ENCODE results near the gene CLNK.
A peak's percentile ranks its signal among the peaks of the same experiment; 100 is the strongest.

The CLNK gene

GRCh38 chr4:10527438-10527837, 157.1 kb downstream of the CLNK start:
- Histone ChIP-seq H3K27ac (no peak overlapping the region), H3K4me1 (peaks cover 0 to 9% (median 0%) of the 10 kb centered on the region in 4 donors), H3K27me3 (no peaks in the 10 kb centered on the region), H3K36me3 (no peaks in the 10 kb centered on the region), H3K9me3 (no peaks in the 10 kb centered on the region), H3K4me3 (no peak overlapping the region)
- no peak for DNase-seq
- no peak for TF ChIP-seq CTCF (IDR thresholded peaks at IDR 0.05)
- intact Hi-C loops (cut with DNase I; ENCODE audit: low total_unique reads), result no loop called here

GRCh38 chr4:10526429-10527222, 157.9 kb downstream of the CLNK start:
- Histone ChIP-seq H3K4me1 (peaks cover 0 to 9% (median 0%) of the 10 kb centered on the region in 4 donors), H3K27ac (no peak overlapping the region), H3K9me3 (no peaks in the 10 kb centered on the region), H3K4me3 (no peak overlapping the region), H3K27me3 (no peaks in the 10 kb centered on the region), H3K36me3 (no peaks in the 10 kb centered on the region)
- DNase-seq, result no peak
- TF ChIP-seq CTCF (IDR thresholded peaks at IDR 0.05), result no peak
- intact Hi-C loops (cut with DNase I; ENCODE audit: low total_unique reads), result no loop called here

GRCh38 chr4:10524196-10524833, 160.3 kb downstream of the CLNK start:
- no peak for TF ChIP-seq CTCF (IDR thresholded peaks at IDR 0.05)
- DNase-seq, result peak in 1 of 2 donors; percentile 57
- no peaks in the 10 kb centered on the region for H3K4me1 ChIP-seq
- H3K9me3 ChIP-seq, result no peaks in the 10 kb centered on the region
- intact Hi-C loops (cut with DNase I; ENCODE audit: low total_unique reads), result no loop called here
- no peaks in the 10 kb centered on the region for H3K27me3 ChIP-seq
- no peak overlapping the region for H3K27ac ChIP-seq
- H3K36me3 ChIP-seq, result no peaks in the 10 kb centered on the region
- H3K4me3 ChIP-seq, result no peak overlapping the region

GRCh38 chr4:10521424-10521823, 163.1 kb downstream of the CLNK start:
- H3K27me3 ChIP-seq, result no peaks in the 10 kb centered on the region
- H3K27ac ChIP-seq, result no peak overlapping the region
- DNase-seq, result no peak
- H3K9me3 ChIP-seq, result no peaks in the 10 kb centered on the region
- intact Hi-C loops (cut with DNase I; ENCODE audit: low total_unique reads), result no loop called here
- TF ChIP-seq CTCF (IDR thresholded peaks at IDR 0.05), result no peak
- no peaks in the 10 kb centered on the region for H3K36me3 ChIP-seq
- no peaks in the 10 kb centered on the region for H3K4me1 ChIP-seq
- H3K4me3 ChIP-seq, result no peak overlapping the region

- Histone ChIP-seq H3K27ac (no peak overlapping the region), H3K4me1 (no peaks in the 10 kb centered on the region), H3K4me3 (no peak overlapping the region), H3K36me3 (no peaks in the 10 kb centered on the region), H3K27me3 (no peaks in the 10 kb centered on the region), H3K9me3 (no peaks in the 10 kb centered on the region)
- no peak for DNase-seq
- no peak for TF ChIP-seq CTCF (IDR thresholded peaks at IDR 0.05)
- intact Hi-C loops (cut with DNase I; ENCODE audit: low total_unique reads), result no loop called here
These were observed 174.8 kb downstream of the CLNK start for GRCh38 chr4:10509733-10510132.

Measured in tibial artery (tissue), 4 donors.